Prostate gland (tissue), 2 donors: ENCODE results near the gene C4BPB.

Experiments
- CTCF ChIP-seq, 4 experiments: fragments of 200-600 bp in 2 of 4; fragments of 450-650 bp in 2 of 4; sonication (generic) in 2 of 4; IDR thresholded peaks; 1 replicate in 3 of 4; 2 replicates in 1 of 4; pipeline ENCODE4 v1.5.1; 2016 to 2019; ENCODE audit warnings: antibody characterized with exemption in 4 of 4, mild to moderate bottlenecking in 2 of 4, moderate library complexity in 2 of 4
- POLR2A ChIP-seq: fragments of 450-650 bp; IDR thresholded peaks from one replicate; pipeline ENCODE4 v1.6.1; 2016; ENCODE audit warnings: antibody characterized with exemption, mild to moderate bottlenecking

GRCh38 chr1:207079706-207080241 lies 8.9 kb upstream of the C4BPB start:
- TF ChIP-seq CTCF (IDR thresholded peaks at IDR 0.05) (no peak), POLR2A (no peak)
